HepG2 (cell line): Measurements from ENCODE around the gene ALDH4A1. TPM values are rescaled to one million over a fixed set of nuclear protein-coding genes. Genes with fewer than 3 reads are reported as not detected.

Experiments used
- ARNTL ChIP-seq: sonication (generic); formaldehyde crosslinking; IDR thresholded peaks from 2 replicates; pipeline ENCODE4 v1.4.0; 2020; ENCODE audit warnings: mild to moderate bottlenecking, missing genetic modification reagents
- ATRX ChIP-seq: sonication (generic); formaldehyde crosslinking; IDR thresholded peaks from 2 replicates; pipeline ENCODE4 v1.4.0; 2020; ENCODE audit warnings: missing genetic modification reagents, borderline replicate concordance
- CREM ChIP-seq, 2 experiments: sonication (generic) in 1 of 2; formaldehyde crosslinking in 1 of 2; IDR thresholded peaks; 2 replicates each; pipeline versions ENCODE4 v1.4.0 to v1.6.1; 2016 to 2020; ENCODE audit warnings: antibody characterized with exemption in 1 of 2, mild to moderate bottlenecking in 1 of 2, missing genetic modification reagents in 1 of 2
- ESRRA ChIP-seq: sonication (generic); formaldehyde crosslinking; IDR thresholded peaks from 2 replicates; pipeline ENCODE4 v1.5.1; 2020; ENCODE audit warnings: mild to moderate bottlenecking, low read depth, missing genetic modification reagents
- HNRNPLL ChIP-seq: fragments of 200-400 bp; formaldehyde crosslinking; IDR thresholded peaks from 2 replicates; pipeline ENCODE4 v1.6.1; 2017; ENCODE audit warnings: mild to moderate bottlenecking, low read depth, low read length; ENCODE audit not compliant: poor library complexity, severe bottlenecking
- HOXA7 ChIP-seq: sonication (generic); formaldehyde crosslinking; IDR thresholded peaks from 2 replicates; pipeline ENCODE4 v1.8.1; 2022; ENCODE audit warnings: mild to moderate bottlenecking, missing genetic modification reagents, moderate library complexity
- KDM5A ChIP-seq: fragments of 200-600 bp; sonication (generic); IDR thresholded peaks from 2 replicates; pipeline ENCODE4 v1.7.0; 2018; ENCODE audit warnings: antibody characterized with exemption, mild to moderate bottlenecking, low read length, borderline replicate concordance
- KDM6A ChIP-seq: IDR thresholded peaks from 2 replicates; pipeline ENCODE4 v1.6.1; 2016; ENCODE audit warnings: low read depth
- MLXIP ChIP-seq: sonication (generic); formaldehyde crosslinking; IDR thresholded peaks from 2 replicates; pipeline ENCODE4 v1.9.0; 2021; ENCODE audit warnings: missing genetic modification reagents, borderline replicate concordance
- MXD4 ChIP-seq: IDR thresholded peaks from 2 replicates; pipeline ENCODE4 v1.6.1; 2016; ENCODE audit warnings: mild to moderate bottlenecking, missing biosample characterization, missing genetic modification reagents
- RFX3 ChIP-seq: IDR thresholded peaks from 2 replicates; pipeline ENCODE4 v1.6.1; 2016; ENCODE audit warnings: missing biosample characterization, missing genetic modification reagents
- SCMH1 ChIP-seq: sonication (generic); formaldehyde crosslinking; IDR thresholded peaks from 2 replicates; pipeline ENCODE4 v1.9.0; 2021; ENCODE audit warnings: missing genetic modification reagents, mild to moderate bottlenecking, borderline replicate concordance
- SOX5 ChIP-seq: IDR thresholded peaks from 2 replicates; pipeline ENCODE4 v1.6.1; 2016; ENCODE audit warnings: borderline replicate concordance
- TGIF2 ChIP-seq: IDR thresholded peaks from 2 replicates; pipeline ENCODE4 v1.6.1; 2016; ENCODE audit warnings: control low read depth, missing compliant biosample characterization
- ZNF10 ChIP-seq: sonication (generic); formaldehyde crosslinking; IDR thresholded peaks from 2 replicates; pipeline ENCODE4 v1.4.0; 2020; ENCODE audit warnings: mild to moderate bottlenecking, low read depth, missing genetic modification reagents, borderline replicate concordance
- ZNF101 ChIP-seq: sonication (generic); formaldehyde crosslinking; IDR thresholded peaks from 2 replicates; pipeline ENCODE4 v1.4.0; 2020; ENCODE audit warnings: mild to moderate bottlenecking, low read depth, missing genetic modification reagents, borderline replicate concordance
- ZNF317 ChIP-seq: sonication (generic); formaldehyde crosslinking; IDR thresholded peaks from 2 replicates; pipeline ENCODE4 v1.5.0; 2020; ENCODE audit warnings: mild to moderate bottlenecking, missing genetic modification reagents
- ZNF564 ChIP-seq: sonication (generic); formaldehyde crosslinking; IDR thresholded peaks from 2 replicates; pipeline ENCODE4 v1.8.1; 2023; ENCODE audit warnings: mild to moderate bottlenecking, missing genetic modification reagents
- ZNF589 ChIP-seq: sonication (generic); formaldehyde crosslinking; conservative IDR thresholded peaks from 2 replicates; pipeline ENCODE4 v1.8.0; 2022; ENCODE audit warnings: mild to moderate bottlenecking, moderate library complexity, missing genetic modification reagents
- ZNF841 ChIP-seq: sonication (generic); formaldehyde crosslinking; IDR thresholded peaks from 2 replicates; pipeline ENCODE4 v1.8.1; 2023; ENCODE audit warnings: missing genetic modification reagents, borderline replicate concordance
- polyA plus RNA-seq, 8 experiments: library from polyadenylated mRNA; depleted of rRNA in 3 of 8; stranded (reverse) in 7 of 8; unstranded in 1 of 8; fragments of >200 nt; fragmentation: Illumina TruSeq in 4 of 8; extraction: Trizol in 4 of 8; gene quantifications; 2 replicates each; pipeline versions ENCODE4 v1.2.1 to v1.2.3, GENCODE V29; 2011 to 2016; ENCODE audit warnings: low read depth in 4 of 8, missing spikeins in 1 of 8, mixed read lengths in 1 of 8; ENCODE audit not compliant: insufficient read depth in 1 of 8
- total RNA-seq, 5 experiments: library from RNA; depleted of rRNA; stranded (reverse); fragments of >200 nt; fragmentation: Illumina TruSeq; extraction: Trizol; gene quantifications; 2 replicates each; pipeline ENCODE4 v1.2.3, GENCODE V29; 2016; ENCODE audit warnings: low read depth in 1 of 5
- TF ChIP-seq, protein P1 (sequence below): sonication (generic); formaldehyde crosslinking; conservative IDR thresholded peaks from 2 replicates; pipeline ENCODE4 v1.8.1; 2023; ENCODE audit warnings: missing genetic modification reagents
- TF ChIP-seq, protein P2 (sequence below): sonication (generic); formaldehyde crosslinking; IDR thresholded peaks from 2 replicates; pipeline ENCODE4 v1.5.0; 2020; ENCODE audit warnings: missing genetic modification reagents

Gene ALDH4A1
- total and polyA plus RNA-seq, 2 of the 13 experiments (the other 11 are each of a cell fraction or from before 2014, with no cell fraction given) = 76.4 to 240 TPM

DNA sequence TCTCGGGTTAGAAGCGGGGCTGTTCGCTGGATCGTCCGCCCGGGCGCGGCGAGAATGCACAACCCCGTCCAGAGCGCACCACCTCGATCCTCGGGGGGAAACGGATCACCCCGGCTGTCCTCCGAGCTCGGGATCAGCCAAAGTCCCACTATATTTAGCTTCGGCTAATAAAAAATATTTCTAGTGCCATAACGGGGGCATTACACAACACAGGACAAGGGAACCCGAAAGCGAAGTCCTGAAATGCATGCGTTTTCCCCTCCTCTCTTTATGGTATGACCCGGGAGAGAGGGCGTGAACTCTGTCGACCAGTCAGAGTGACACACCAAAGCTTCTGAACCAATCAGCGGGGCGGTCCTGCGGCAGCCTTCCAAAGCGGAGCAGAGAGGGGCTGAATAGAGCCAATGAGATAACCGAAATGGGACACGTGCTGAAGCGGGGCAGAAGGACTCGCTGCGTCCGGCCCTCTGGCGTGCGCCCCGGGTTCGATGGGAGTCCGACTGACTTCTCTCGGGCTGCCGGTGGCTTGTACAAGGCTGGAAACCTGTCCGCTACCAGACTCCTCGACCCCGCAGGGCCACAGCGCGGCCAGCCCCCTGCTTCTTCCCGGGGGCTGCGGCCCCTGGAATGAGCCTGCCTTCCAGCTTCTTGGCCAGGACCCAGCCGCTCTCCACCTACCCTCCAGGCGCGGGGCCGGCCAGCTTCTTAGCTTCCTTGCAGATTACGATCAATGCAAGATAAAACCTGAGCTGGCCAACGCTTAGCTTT is at the start of gene ALDH4A1 (continued):
- TF ChIP-seq MLXIP (CRISPR knock-in tag) = no peak
- TF ChIP-seq ATRX (CRISPR knock-in tag) = no peak
- no peak for TF ChIP-seq HOXA7 (CRISPR knock-in tag)
- TF ChIP-seq KDM5A = no peak; the same call in 1 of the 2 replicates
- peak; percentile 64 for TF ChIP-seq CREM (IDR thresholded peaks at IDR 0.05)
- TF ChIP-seq CREM (CRISPR knock-in tag; IDR thresholded peaks at IDR 0.05) = no peak
- TF ChIP-seq TGIF2 (CRISPR knock-in tag) = peak; percentile 47; the same call in 1 of the 2 replicates
- TF ChIP-seq SOX5 (CRISPR knock-in tag) = no peak
- TF ChIP-seq MXD4 = peak; percentile 56; the same call in 1 of the 2 replicates
- TF ChIP-seq ZNF10 (CRISPR knock-in tag) = no peak
- no peak for TF ChIP-seq ZNF101 (CRISPR knock-in tag)
- TF ChIP-seq SCMH1 (CRISPR knock-in tag) = no peak
- TF ChIP-seq, protein P1, sequence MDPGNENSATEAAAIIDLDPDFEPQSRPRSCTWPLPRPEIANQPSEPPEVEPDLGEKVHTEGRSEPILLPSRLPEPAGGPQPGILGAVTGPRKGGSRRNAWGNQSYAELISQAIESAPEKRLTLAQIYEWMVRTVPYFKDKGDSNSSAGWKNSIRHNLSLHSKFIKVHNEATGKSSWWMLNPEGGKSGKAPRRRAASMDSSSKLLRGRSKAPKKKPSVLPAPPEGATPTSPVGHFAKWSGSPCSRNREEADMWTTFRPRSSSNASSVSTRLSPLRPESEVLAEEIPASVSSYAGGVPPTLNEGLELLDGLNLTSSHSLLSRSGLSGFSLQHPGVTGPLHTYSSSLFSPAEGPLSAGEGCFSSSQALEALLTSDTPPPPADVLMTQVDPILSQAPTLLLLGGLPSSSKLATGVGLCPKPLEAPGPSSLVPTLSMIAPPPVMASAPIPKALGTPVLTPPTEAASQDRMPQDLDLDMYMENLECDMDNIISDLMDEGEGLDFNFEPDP (CRISPR knock-in tag) = no peak
- TF ChIP-seq ZNF841 (CRISPR knock-in tag) = no peak
- 0 out of 2 replicates have a peak, but pooled peaks have one; percentile 31 for TF ChIP-seq ZNF564 (CRISPR knock-in tag)
- TF ChIP-seq, protein P2, sequence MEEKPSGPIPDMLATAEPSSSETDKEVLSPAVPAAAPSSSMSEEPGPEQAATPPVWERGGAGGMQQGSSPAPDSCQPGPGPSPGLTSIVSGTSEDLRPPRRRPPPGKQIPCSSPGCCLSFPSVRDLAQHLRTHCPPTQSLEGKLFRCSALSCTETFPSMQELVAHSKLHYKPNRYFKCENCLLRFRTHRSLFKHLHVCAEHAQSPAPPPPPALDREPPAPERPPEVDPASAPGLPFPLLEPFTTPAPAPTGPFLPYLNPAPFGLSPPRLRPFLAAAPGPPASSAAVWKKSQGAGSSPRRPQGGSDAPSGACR (CRISPR knock-in tag) = no peak
- TF ChIP-seq ZNF317 (CRISPR knock-in tag) = peak; percentile 61; the same call in 1 of the 2 replicates
- no peak for TF ChIP-seq ESRRA (CRISPR knock-in tag)
- no peak for TF ChIP-seq KDM6A (CRISPR knock-in tag)
- no peak for TF ChIP-seq ZNF589 (CRISPR knock-in tag)
- TF ChIP-seq RFX3 = no peak
- peak; percentile 61 for TF ChIP-seq HNRNPLL
- TF ChIP-seq ARNTL (CRISPR knock-in tag) = peak; percentile 84
